Activated CD4-positive, alpha-beta T cell treated with anti-CD3 and anti-CD28 coated beads for 36 hours (primary cell): Measurements from ENCODE around the gene OR2AT4. TPM values are rescaled to one million over a fixed set of nuclear protein-coding genes. Genes with fewer than 3 reads are reported as not detected.
"Not testable (repeated sequence)": the region's sequence is repeated elsewhere in the genome, so short reads cannot be mapped to it uniquely, and the experiment has no call there.

Source experiments
- ATAC-seq: fragments of 200-7000 bp; cut with Tn5 transposase; one replicate; pipeline ENCODE4 v1.10.0; 2021; ENCODE audit warnings: mild to moderate bottlenecking, moderate library complexity
- CTCF ChIA-PET: fragments of 350-600 bp; sonication (Branson Sonifier 250); formaldehyde crosslinking; loops from one replicate; lab custom pipeline; 2021; ENCODE audit warnings: antibody characterized with exemption; lab: Charles Lee
- POLR2A ChIA-PET: fragments of 350-600 bp; sonication (Branson Sonifier 250); formaldehyde crosslinking; loops from one replicate; lab custom pipeline; 2021; ENCODE audit warnings: antibody characterized with exemption, inconsistent platforms; lab: Charles Lee
- DNase-seq: peaks from one replicate; pipeline ENCODE4 v3.0.0-alpha.2; 2020
- H3K27ac Mint-ChIP-seq: one replicate; pipeline ENCODE4 v1.8.0; 2021; ENCODE audit warnings: mixed read lengths
- H3K27me3 Mint-ChIP-seq: one replicate; pipeline ENCODE4 v1.8.0; 2021; ENCODE audit warnings: mixed read lengths
- H3K36me3 Mint-ChIP-seq: one replicate; pipeline ENCODE4 v1.8.0; 2021; ENCODE audit warnings: low read depth, mixed read lengths
- H3K4me1 Mint-ChIP-seq: one replicate; pipeline ENCODE4 v1.8.0; 2021; ENCODE audit warnings: mixed read lengths
- H3K4me3 Mint-ChIP-seq: one replicate; pipeline ENCODE4 v1.8.0; 2021; ENCODE audit warnings: mild to moderate bottlenecking, moderate library complexity, mixed read lengths
- H3K9me3 Mint-ChIP-seq: one replicate; pipeline ENCODE4 v1.8.0; 2021; ENCODE audit warnings: low read depth, mixed read lengths
- intact Hi-C, 2 experiments: fragments of 100-400 bp; cut with DNase I in 1 of 2; cut with micrococcal nuclease in 1 of 2; formaldehyde crosslinking; loops; one replicate each; pipeline versions ENCODE4 v1.14.2 to v1.15.1; 2022 to 2024; cut with DNase I, micrococcal nuclease
- total RNA-seq, 2 experiments: library from RNA; stranded (reverse); gene quantifications; one replicate each; pipeline ENCODE4 v1.2.3, GENCODE V29; 2021

OR2AT4 gene
- total RNA-seq, 2 experiments from 2014 or later = not detected

GRCh38 chr11:75103380-75104026, 6.8 kb upstream of the OR2AT4 start:
- peaks cover 19% of the 10 kb centered on the region for H3K4me1 Mint-ChIP-seq
- no peak overlapping the region for H3K4me3 Mint-ChIP-seq
- no peak overlapping the region for H3K27ac Mint-ChIP-seq
- no peaks in the 10 kb centered on the region for H3K9me3 Mint-ChIP-seq
- ChIA-PET POLR2A (interaction anchor here (0.6 kb wide), 1 partner anchor 971 kb away, joined by 3 read pairs; no protein-coding TSS in a partner anchor), CTCF (interaction anchor here (0.6 to 1.6 kb wide), 3 partner anchors 38 to 60 kb away, joined by 3 to 5 read pairs (median 3); no protein-coding TSS in a partner anchor)
- DNase-seq (peak; percentile 8), ATAC-seq (peak; percentile 63)
- intact Hi-C loops = no loop called here
- H3K27me3 Mint-ChIP-seq = peaks cover 25% of the 10 kb centered on the region
- H3K36me3 Mint-ChIP-seq = no peaks in the 10 kb centered on the region

- peaks cover 33% of the 10 kb centered on the region for H3K27me3 Mint-ChIP-seq
- no peaks in the 10 kb centered on the region for H3K9me3 Mint-ChIP-seq
- intact Hi-C loops = no loop called here
- ChIA-PET POLR2A (interaction anchor here (0.6 kb wide), 1 partner anchor 109 kb away, joined by 3 read pairs; no protein-coding TSS in a partner anchor), CTCF (interaction anchor here (0.6 kb wide), 1 partner anchor 189 kb away, joined by 3 read pairs; no protein-coding TSS in a partner anchor)
- ATAC-seq (no peak), DNase-seq (no peak)
- no peak overlapping the region for H3K4me3 Mint-ChIP-seq
- no peaks in the 10 kb centered on the region for H3K36me3 Mint-ChIP-seq
- H3K27ac Mint-ChIP-seq = no peak overlapping the region
- H3K4me1 Mint-ChIP-seq = peaks cover 19% of the 10 kb centered on the region
Observed at GRCh38 chr11:75101424-75102128, 4.9 kb upstream of the OR2AT4 start.

- H3K4me3 Mint-ChIP-seq = no peak overlapping the region
- ATAC-seq (peak; percentile 97), DNase-seq (peak; percentile 71)
- no peaks in the 10 kb centered on the region for H3K9me3 Mint-ChIP-seq
- peaks cover 19% of the 10 kb centered on the region for H3K4me1 Mint-ChIP-seq
- intact Hi-C loops = no loop called here
- H3K36me3 Mint-ChIP-seq = no peaks in the 10 kb centered on the region
- POLR2A ChIA-PET = no interaction called here
- CTCF ChIA-PET = interaction anchor here (0.6 to 1.3 kb wide), 6 partner anchors 38 to 299 kb away, joined by 3 to 8 read pairs (median 3); no protein-coding TSS in a partner anchor
- peaks cover 35% of the 10 kb centered on the region for H3K27me3 Mint-ChIP-seq
- H3K27ac Mint-ChIP-seq = no peak overlapping the region
Observed at GRCh38 chr11:75100314-75100713, 3.6 kb upstream of the OR2AT4 start.

GRCh38 chr11:75099635-75100034, 3.0 kb upstream of the OR2AT4 start:
- intact Hi-C loops = no loop called here
- POLR2A ChIA-PET = no interaction called here
- CTCF ChIA-PET = interaction anchor here (0.6 to 1.3 kb wide), 4 partner anchors 38 to 299 kb away, joined by 3 to 8 read pairs (median 4); no protein-coding TSS in a partner anchor
- H3K27me3 Mint-ChIP-seq = peaks cover 35% of the 10 kb centered on the region
- DNase-seq (no peak), ATAC-seq (no peak)
- H3K4me3 Mint-ChIP-seq = no peak overlapping the region
- H3K4me1 Mint-ChIP-seq = peaks cover 19% of the 10 kb centered on the region
- H3K27ac Mint-ChIP-seq = no peak overlapping the region
- no peaks in the 10 kb centered on the region for H3K36me3 Mint-ChIP-seq
- H3K9me3 Mint-ChIP-seq = no peaks in the 10 kb centered on the region

- H3K4me3 Mint-ChIP-seq, H3K27ac Mint-ChIP-seq, POLR2A ChIA-PET, DNase-seq, intact Hi-C loops, ATAC-seq, CTCF ChIA-PET, H3K36me3 Mint-ChIP-seq, H3K9me3 Mint-ChIP-seq: not testable (repeated sequence)
- Mint-ChIP-seq H3K4me1 (peaks cover 16% of the 10 kb centered on the region), H3K27me3 (peaks cover 35% of the 10 kb centered on the region)
Observed at GRCh38 chr11:75098835-75099439, 2.3 kb upstream of the OR2AT4 start.

- H3K36me3 Mint-ChIP-seq, H3K4me3 Mint-ChIP-seq, CTCF ChIA-PET, H3K4me1 Mint-ChIP-seq, intact Hi-C loops, H3K9me3 Mint-ChIP-seq, DNase-seq, H3K27ac Mint-ChIP-seq, ATAC-seq, POLR2A ChIA-PET: not testable (repeated sequence)
- peaks cover 31% of the 10 kb centered on the region for H3K27me3 Mint-ChIP-seq
Observed at GRCh38 chr11:75098181-75098580, 1.5 kb upstream of the OR2AT4 start.

- Mint-ChIP-seq H3K4me1 (peaks cover 9% of the 10 kb centered on the region), H3K36me3 (no peaks in the 10 kb centered on the region), H3K27ac (no peak overlapping the region), H3K27me3 (peaks cover 33% of the 10 kb centered on the region), H3K9me3 (no peaks in the 10 kb centered on the region), H3K4me3 (no peak overlapping the region)
- DNase-seq (no peak), ATAC-seq (no peak)
- POLR2A ChIA-PET = no interaction called here
- intact Hi-C loops = no loop called here
- CTCF ChIA-PET = interaction anchor here (1.2 kb wide), 1 partner anchor 15 kb away, joined by 3 read pairs; no protein-coding TSS in a partner anchor
Observed at GRCh38 chr11:75097173-75097557, 489 bp upstream of the OR2AT4 start.

GRCh38 chr11:75094382-75094781, 2.3 kb downstream of the OR2AT4 start:
- ATAC-seq, POLR2A ChIA-PET, H3K27ac Mint-ChIP-seq, H3K4me1 Mint-ChIP-seq, H3K4me3 Mint-ChIP-seq, H3K9me3 Mint-ChIP-seq, intact Hi-C loops, H3K36me3 Mint-ChIP-seq, DNase-seq: not testable (repeated sequence)
- H3K27me3 Mint-ChIP-seq = peaks cover 33% of the 10 kb centered on the region
- CTCF ChIA-PET = interaction anchor here (0.7 kb wide), 1 partner anchor 55 kb away, joined by 3 read pairs; no protein-coding TSS in a partner anchor

- no peak for ATAC-seq
- intact Hi-C loops = no loop called here
- no peak for DNase-seq
- H3K4me3 Mint-ChIP-seq = no peak overlapping the region
- POLR2A ChIA-PET = no interaction called here
- CTCF ChIA-PET = interaction anchor here (0.8 kb wide), 1 partner anchor 114 kb away, joined by 4 read pairs; no protein-coding TSS in a partner anchor
- H3K9me3 Mint-ChIP-seq = peaks cover 8% of the 10 kb centered on the region
- H3K36me3 Mint-ChIP-seq = no peaks in the 10 kb centered on the region
- no peaks in the 10 kb centered on the region for H3K4me1 Mint-ChIP-seq
- peaks cover 26% of the 10 kb centered on the region for H3K27me3 Mint-ChIP-seq
- H3K27ac Mint-ChIP-seq = no peak overlapping the region
Observed at GRCh38 chr11:75090671-75091177, 6.0 kb downstream of the OR2AT4 start.

GRCh38 chr11:75087319-75088305, 9.1 kb downstream of the OR2AT4 start:
- Mint-ChIP-seq H3K9me3 (peaks cover 8% of the 10 kb centered on the region), H3K27me3 (peaks cover 33% of the 10 kb centered on the region), H3K4me3 (no peak overlapping the region), H3K36me3 (no peaks in the 10 kb centered on the region), H3K4me1 (no peaks in the 10 kb centered on the region), H3K27ac (no peak overlapping the region)
- CTCF ChIA-PET = no interaction called here
- DNase-seq = no peak
- POLR2A ChIA-PET = no interaction called here
- no peak for ATAC-seq
- intact Hi-C loops = no loop called here
